HL-60 (cell line): ENCODE results near the gene CDC45.

Source experiments
- GABPA ChIP-seq: IDR thresholded peaks from 2 replicates; pipeline ENCODE4 v1.6.1; 2012; ENCODE audit warnings: low read depth
- POLR2AphosphoS5 ChIP-seq: IDR thresholded peaks from 2 replicates; pipeline ENCODE4 v1.6.1; 2012; ENCODE audit warnings: low read depth
- SPI1 ChIP-seq: IDR thresholded peaks from 2 replicates; pipeline ENCODE4 v1.6.1; 2012; ENCODE audit warnings: low read depth, mild to moderate bottlenecking, borderline replicate concordance
- TF ChIP-seq, protein P1 (sequence below): IDR thresholded peaks from one replicate; pipeline ENCODE4 v1.5.1; 2011; ENCODE audit warnings: low read length, control low read depth, inconsistent platforms; ENCODE audit not compliant: insufficient read depth
- TF ChIP-seq, protein P2 (sequence below): IDR thresholded peaks from 2 replicates; pipeline ENCODE4 v1.6.1; 2012; ENCODE audit warnings: low read depth; ENCODE audit not compliant: insufficient replicate concordance

DNA sequence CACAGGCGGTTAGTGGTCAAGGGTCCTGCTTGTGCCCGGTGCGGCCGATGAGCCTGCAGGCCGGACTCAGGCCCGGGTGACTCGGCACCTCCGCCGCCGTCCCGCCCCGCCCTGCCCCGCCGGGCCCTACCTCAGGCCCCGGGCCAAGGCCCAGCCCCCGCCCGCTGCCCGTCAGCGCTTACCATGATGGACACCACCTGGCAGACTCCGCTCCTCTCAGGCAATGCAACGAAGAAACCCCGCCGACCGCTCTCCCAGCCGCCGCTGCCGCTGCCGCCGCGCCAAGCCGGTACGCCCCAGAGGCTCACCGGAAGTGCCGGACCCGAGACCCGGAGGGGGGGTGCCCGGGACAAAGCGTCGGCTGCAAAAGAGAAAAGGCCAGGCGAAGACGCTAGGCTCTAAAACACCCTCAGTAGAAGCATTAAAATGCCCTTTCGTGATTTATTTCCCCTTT is 792 bp upstream of the CDC45 start, which contains the start of gene UFD1:
- TF ChIP-seq, protein P1, sequence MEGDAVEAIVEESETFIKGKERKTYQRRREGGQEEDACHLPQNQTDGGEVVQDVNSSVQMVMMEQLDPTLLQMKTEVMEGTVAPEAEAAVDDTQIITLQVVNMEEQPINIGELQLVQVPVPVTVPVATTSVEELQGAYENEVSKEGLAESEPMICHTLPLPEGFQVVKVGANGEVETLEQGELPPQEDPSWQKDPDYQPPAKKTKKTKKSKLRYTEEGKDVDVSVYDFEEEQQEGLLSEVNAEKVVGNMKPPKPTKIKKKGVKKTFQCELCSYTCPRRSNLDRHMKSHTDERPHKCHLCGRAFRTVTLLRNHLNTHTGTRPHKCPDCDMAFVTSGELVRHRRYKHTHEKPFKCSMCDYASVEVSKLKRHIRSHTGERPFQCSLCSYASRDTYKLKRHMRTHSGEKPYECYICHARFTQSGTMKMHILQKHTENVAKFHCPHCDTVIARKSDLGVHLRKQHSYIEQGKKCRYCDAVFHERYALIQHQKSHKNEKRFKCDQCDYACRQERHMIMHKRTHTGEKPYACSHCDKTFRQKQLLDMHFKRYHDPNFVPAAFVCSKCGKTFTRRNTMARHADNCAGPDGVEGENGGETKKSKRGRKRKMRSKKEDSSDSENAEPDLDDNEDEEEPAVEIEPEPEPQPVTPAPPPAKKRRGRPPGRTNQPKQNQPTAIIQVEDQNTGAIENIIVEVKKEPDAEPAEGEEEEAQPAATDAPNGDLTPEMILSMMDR, result no peak
- TF ChIP-seq GABPA (peak; percentile 86), POLR2AphosphoS5 (peak; percentile 35; the same call in 1 of the 2 replicates), SPI1 (no peak)
- TF ChIP-seq, protein P2, sequence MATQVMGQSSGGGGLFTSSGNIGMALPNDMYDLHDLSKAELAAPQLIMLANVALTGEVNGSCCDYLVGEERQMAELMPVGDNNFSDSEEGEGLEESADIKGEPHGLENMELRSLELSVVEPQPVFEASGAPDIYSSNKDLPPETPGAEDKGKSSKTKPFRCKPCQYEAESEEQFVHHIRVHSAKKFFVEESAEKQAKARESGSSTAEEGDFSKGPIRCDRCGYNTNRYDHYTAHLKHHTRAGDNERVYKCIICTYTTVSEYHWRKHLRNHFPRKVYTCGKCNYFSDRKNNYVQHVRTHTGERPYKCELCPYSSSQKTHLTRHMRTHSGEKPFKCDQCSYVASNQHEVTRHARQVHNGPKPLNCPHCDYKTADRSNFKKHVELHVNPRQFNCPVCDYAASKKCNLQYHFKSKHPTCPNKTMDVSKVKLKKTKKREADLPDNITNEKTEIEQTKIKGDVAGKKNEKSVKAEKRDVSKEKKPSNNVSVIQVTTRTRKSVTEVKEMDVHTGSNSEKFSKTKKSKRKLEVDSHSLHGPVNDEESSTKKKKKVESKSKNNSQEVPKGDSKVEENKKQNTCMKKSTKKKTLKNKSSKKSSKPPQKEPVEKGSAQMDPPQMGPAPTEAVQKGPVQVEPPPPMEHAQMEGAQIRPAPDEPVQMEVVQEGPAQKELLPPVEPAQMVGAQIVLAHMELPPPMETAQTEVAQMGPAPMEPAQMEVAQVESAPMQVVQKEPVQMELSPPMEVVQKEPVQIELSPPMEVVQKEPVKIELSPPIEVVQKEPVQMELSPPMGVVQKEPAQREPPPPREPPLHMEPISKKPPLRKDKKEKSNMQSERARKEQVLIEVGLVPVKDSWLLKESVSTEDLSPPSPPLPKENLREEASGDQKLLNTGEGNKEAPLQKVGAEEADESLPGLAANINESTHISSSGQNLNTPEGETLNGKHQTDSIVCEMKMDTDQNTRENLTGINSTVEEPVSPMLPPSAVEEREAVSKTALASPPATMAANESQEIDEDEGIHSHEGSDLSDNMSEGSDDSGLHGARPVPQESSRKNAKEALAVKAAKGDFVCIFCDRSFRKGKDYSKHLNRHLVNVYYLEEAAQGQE, result no peak
